ENCODE measurements around the gene TMEM87A.

DNA sequence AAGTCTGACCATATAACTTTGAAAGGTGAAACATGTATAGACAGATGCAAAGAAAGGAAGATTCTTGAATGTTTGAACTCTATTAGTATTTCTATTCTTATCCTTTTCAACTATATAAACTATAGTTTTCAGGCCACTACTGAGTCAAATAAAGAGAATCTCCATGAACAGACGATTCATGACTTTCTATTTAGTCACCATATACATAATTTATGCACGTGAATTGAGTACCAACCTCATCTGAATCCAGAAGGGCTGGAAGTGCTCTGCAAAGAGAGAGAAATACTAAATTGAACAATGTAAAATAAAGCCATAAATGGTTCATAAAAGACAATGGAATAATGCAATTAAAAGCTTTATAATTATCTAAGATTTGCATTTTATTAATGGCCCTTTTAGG, 55.7 kb downstream of the TMEM87A start:
- TF ChIP-seq CTCF (IDR thresholded peaks at IDR 0.05; ENCODE audit: low read length) (no peak), EZH2 (optimal IDR thresholded peaks at IDR 0.05; ENCODE audit: low read depth, low read length) (no peak), EZH2phosphoT487 (IDR thresholded peaks at IDR 0.05; ENCODE audit: low read length) (no peak)

All from MM.1S (cell line).